Measurements from ENCODE around the gene CYGB. TPM values are rescaled to one million over a fixed set of nuclear protein-coding genes. Genes with fewer than 3 reads are reported as not detected.
A peak's percentile ranks its signal among the peaks of the same experiment; 100 is the strongest.

The CYGB gene
- total and polyA plus RNA-seq, 9 of the 15 experiments (the other 6 are each of a cell fraction or from before 2014, with no cell fraction given) = 0.08 to 0.95 (median 0.18) TPM; not detected in 5

GRCh38 chr17:76557368-76558197 lies 20.1 kb upstream of the CYGB start (continued):
- TF ChIP-seq MGA (IDR thresholded peaks at IDR 0.05) = peak; percentile 92
- TF ChIP-seq RBFOX2 (IDR thresholded peaks at IDR 0.05; ENCODE audit: low read depth, low read length) = peak; percentile 99
- TF ChIP-seq ZNF77 (CRISPR knock-in tag; IDR thresholded peaks at IDR 0.05) = no peak
- peak; percentile 81 for TF ChIP-seq SAP30 (IDR thresholded peaks at IDR 0.05; ENCODE audit: borderline replicate concordance, insufficient read depth, low read depth, low read length, poor library complexity, severe bottlenecking)
- TF ChIP-seq, protein P1, sequence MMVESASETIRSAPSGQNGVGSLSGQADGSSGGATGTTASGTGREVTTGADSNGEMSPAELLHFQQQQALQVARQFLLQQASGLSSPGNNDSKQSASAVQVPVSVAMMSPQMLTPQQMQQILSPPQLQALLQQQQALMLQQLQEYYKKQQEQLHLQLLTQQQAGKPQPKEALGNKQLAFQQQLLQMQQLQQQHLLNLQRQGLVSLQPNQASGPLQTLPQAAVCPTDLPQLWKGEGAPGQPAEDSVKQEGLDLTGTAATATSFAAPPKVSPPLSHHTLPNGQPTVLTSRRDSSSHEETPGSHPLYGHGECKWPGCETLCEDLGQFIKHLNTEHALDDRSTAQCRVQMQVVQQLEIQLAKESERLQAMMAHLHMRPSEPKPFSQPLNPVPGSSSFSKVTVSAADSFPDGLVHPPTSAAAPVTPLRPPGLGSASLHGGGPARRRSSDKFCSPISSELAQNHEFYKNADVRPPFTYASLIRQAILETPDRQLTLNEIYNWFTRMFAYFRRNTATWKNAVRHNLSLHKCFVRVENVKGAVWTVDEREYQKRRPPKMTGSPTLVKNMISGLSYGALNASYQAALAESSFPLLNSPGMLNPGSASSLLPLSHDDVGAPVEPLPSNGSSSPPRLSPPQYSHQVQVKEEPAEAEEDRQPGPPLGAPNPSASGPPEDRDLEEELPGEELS (CRISPR knock-in tag; IDR thresholded peaks at IDR 0.05; ENCODE audit: borderline replicate concordance) = peak; percentile 89; the same call in 1 of the 2 replicates
- no peak for TF ChIP-seq FOXA3 (CRISPR knock-in tag; conservative IDR thresholded peaks at IDR 0.05 in 1 of 2, IDR thresholded peaks at IDR 0.05 in 1 of 2)
- TF ChIP-seq CBX1 (IDR thresholded peaks at IDR 0.05; ENCODE audit: low read depth) = no peak
- peak; percentile 78; the same call in 1 of the 2 replicates for TF ChIP-seq LCOR (CRISPR knock-in tag; IDR thresholded peaks at IDR 0.05)
- TF ChIP-seq PTBP1 (IDR thresholded peaks at IDR 0.05; ENCODE audit: low read depth, low read length) = no peak
- TF ChIP-seq ZNF41 (CRISPR knock-in tag; conservative IDR thresholded peaks at IDR 0.05) = no peak
- no peak for TF ChIP-seq ZNF165 (CRISPR knock-in tag; IDR thresholded peaks at IDR 0.05; ENCODE audit: borderline replicate concordance)

Data from K562 (cell line).